Left ventricle myocardium superior (tissue), 1 donor: ENCODE measurements around the gene FUOM. TPM values are rescaled to one million over a fixed set of nuclear protein-coding genes. Genes with fewer than 3 reads are reported as not detected.
"Not testable (repeated sequence)": the region's sequence is repeated elsewhere in the genome, so short reads cannot be mapped to it uniquely, and the experiment has no call there.

Source experiments
- ATAC-seq: fragments of 200-7000 bp; cut with Tn5 transposase; one replicate; pipeline ENCODE4 v1.9.1; 2020; ENCODE audit warnings: mild to moderate bottlenecking, moderate library complexity
- DNase-seq: peaks from one replicate; pipeline ENCODE4 v3.0.0-alpha.2; 2020
- intact Hi-C: fragments of 100-400 bp; cut with micrococcal nuclease; formaldehyde crosslinking; loops from one replicate; pipeline ENCODE4 v1.11.0; 2022
- total RNA-seq: library from RNA; stranded (reverse); fragmentation: NEBNext Ultra II Directional; extraction: Animal tissue kit (Norgen Biotek cat#: 25700); gene quantifications from one replicate; pipeline ENCODE4 v1.2.1, GENCODE V29; 2021
- donor health status: DM: no; HTN: yes; CAD: no; lungs with severe emphysema.

FUOM gene
- total RNA-seq, 1 donor from 2014 or later = 9.3 TPM

DNA sequence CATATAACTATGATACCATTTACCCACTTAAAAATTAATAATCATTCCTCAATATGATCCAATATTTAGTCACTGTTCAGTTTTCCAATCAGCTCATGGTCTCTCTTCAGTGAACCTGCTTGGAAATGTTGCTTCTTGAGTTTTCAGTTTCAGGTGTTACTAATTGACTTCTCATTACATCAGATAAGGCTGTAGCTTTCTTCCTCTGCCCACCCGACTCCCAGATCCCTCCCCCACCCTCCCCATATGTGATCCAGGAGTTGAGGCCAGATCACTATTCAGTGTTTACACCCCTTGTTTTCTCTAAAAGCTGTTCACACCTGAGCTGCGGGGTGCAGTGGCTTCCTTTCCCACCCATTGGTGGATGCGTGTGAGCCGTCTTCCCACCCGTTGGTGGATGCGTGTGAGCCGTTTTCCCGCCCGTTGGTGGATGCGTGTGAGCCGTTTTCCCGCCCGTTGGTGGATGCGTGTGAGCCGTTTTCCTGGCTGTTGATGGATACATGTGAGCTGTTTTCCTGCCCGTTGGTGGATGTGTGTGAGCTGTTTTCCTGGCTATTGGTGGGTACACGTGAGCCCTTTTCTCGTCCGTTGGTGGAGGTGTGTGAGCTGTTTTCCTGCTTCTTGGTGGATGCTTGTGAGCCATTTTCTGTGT, 32.9 kb upstream of the FUOM start:
- ATAC-seq (no peak), DNase-seq (no peak)
- intact Hi-C loops = no loop called here

GRCh38 chr10:133388973-133389818, 31.4 kb upstream of the FUOM start:
- ATAC-seq = no peak
- peak; percentile 48 for DNase-seq
- intact Hi-C loops = no loop called here

GRCh38 chr10:133388236-133388972, 30.6 kb upstream of the FUOM start:
- ATAC-seq (no peak), DNase-seq (no peak)
- intact Hi-C loops = no loop called here

GRCh38 chr10:133386951-133387350, 29.1 kb upstream of the FUOM start:
- intact Hi-C loops, DNase-seq, ATAC-seq: not testable (repeated sequence)

DNA sequence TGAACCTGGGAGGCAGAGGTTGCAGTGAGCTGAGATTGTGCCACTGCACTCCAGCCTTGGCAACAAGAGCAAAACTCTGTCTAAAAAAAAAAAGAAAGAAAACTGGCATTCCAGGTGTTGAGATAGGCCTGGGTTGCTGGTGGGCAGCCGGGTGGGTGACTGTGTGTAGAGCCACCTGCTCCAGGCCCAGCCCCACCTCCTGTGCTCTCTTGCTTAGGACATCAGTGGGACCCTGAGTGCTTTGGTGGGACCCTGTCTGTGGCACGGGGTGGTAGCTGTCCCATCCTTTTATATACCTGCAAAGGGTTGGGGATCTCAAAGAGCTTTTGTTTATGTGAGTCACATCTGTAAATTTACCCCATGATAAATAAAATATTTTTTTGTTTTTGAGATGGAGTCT, 27.4 kb upstream of the FUOM start:
- DNase-seq (peak; percentile 10), ATAC-seq (no peak)
- intact Hi-C loops = no loop called here

- intact Hi-C loops = no loop called here
- DNase-seq = peak; percentile 16
- no peak for ATAC-seq
These were observed 26.3 kb upstream of the FUOM start for GRCh38 chr10:133384071-133384470.

- intact Hi-C loops = no loop called here
- ATAC-seq (no peak), DNase-seq (no peak)
These were observed 25.7 kb upstream of the FUOM start for GRCh38 chr10:133383551-133383950.

GRCh38 chr10:133381036-133381435, 23.2 kb upstream of the FUOM start:
- DNase-seq (no peak), ATAC-seq (no peak)
- intact Hi-C loops = no loop called here

GRCh38 chr10:133379801-133380666, 22.2 kb upstream of the FUOM start:
- DNase-seq (no peak), ATAC-seq (peak; percentile 2)
- intact Hi-C loops = no loop called here

DNA sequence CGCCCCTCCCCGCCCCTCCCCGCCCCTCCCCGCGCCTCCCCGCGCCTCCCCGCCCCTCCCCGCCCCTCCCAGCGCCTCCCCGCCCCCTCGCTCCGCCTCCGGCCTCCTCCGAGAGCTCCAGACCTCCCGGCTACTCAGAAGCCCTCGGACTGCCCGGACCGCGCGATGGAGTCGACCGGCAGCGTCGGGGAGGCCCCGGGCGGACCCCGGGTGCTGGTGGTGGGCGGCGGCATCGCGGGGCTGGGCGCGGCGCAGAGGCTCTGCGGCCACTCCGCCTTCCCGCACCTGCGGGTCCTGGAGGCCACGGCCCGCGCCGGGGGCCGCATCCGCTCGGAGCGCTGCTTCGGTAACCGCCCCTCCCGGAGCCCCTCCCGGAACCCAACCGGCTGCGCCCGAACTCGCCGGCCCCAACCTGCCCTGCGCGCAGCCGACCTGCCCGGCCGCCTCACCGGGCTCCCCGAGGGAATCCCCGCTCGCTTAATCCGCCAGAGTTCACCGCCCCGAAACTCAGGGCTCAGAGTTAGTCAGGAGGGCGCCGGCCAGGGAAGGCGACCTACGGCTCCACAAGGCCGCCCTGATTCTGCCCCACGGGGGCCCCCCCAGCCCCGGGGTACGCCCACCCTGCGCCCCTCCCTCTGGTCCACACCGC, 21.5 kb upstream of the FUOM start, which contains the start of gene PAOX:
Gene PAOX (plus strand): TSS at position 111 of the 649 bp plus-strand sequence. CDS start 55 bp downstream, at position 166.
- ATAC-seq = peak; percentile 67

GRCh38 chr10:133378251-133379096, 20.7 kb upstream of the FUOM start:
- intact Hi-C loops = no loop called here
- ATAC-seq (peak; percentile 86), DNase-seq (peak; percentile 83)

More for the DNA sequence above, 21.5 kb upstream of the FUOM start, which contains the start of gene PAOX:
- intact Hi-C loops = no loop called here
- peak; percentile 86 for DNase-seq

DNA sequence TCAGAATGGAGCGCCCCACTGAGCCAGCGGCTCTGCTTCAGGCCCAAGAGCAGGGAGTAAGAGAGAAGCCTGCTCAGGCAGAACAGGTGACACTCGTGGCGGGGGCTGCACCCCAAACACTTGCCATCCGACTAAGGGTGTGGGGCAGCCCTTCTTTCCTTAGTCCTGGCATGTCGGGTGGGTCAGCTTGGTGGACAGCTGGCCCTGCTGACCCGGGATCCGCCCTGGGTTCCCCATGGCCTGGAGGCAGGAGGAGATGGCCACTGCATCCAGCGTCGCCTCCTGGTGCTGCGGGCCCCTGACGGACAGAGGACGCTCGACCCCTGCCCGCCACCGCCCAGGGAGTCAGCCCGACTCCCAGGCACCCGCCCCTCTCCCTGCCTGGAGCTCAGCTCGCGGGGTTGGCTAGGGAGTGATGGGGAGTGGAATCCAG, 20.0 kb upstream of the FUOM start:
- no peak for ATAC-seq

DNA sequence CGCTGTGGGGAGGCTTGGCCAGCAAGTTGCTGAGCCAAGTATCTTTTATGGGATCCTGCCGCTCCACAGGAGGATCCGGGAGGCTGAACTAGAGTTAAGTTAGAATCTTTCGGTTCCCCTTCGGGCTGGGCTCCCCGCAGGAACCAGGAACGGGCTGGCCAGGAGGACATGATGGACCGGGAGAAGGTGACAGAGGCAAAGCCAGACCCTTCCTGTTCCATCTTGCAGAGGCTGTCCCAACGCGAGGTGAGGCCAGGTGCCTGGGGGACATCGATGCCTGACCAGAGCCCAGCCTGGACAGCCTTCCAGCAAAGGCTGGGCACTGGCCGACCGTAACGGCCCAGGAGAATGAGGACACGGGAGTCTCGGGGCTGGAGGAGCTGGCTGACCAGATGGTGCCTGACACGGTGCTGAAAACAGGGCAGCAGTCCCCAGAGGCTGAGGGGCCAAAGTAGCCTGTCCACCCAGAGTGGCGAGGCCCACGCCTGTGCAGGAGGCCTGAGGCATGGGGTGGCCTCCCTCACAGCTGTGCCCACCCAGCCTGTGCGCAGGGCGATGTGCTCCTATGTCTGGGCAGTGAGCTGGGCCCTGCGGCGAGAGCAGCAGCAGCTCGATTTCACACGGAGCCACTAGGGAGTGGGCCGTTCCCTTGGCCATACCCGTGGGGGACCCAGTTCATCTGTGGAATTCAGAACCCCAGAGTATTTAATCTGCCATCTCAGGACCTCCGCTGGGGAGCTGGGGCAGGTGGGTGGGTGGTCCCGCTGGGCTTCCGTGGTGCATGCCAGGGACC, 19.4 kb upstream of the FUOM start:
- DNase-seq (no peak), ATAC-seq (no peak)
- intact Hi-C loops = no loop called here

More for the DNA sequence above, 20.0 kb upstream of the FUOM start:
- no peak for DNase-seq
- intact Hi-C loops = no loop called here

DNA sequence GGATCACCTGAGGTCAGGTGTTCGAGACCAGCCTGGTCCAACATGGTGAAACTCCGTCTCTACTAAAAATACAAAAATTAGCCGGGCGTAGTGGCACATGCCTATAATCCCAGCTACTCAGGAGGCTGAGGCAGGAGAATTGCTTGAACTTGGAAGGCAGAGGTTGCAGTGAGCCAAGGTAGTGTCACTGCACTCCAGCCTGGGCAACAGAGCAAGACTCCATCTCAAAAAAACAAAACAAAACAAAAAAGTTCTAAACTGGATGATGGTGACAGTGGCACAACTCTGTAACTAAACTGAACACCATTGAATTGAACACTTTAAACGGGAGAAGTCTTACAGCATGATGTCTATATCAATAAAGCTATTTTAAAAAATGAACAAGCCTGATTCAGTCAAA, 18.4 kb upstream of the FUOM start:
- DNase-seq, ATAC-seq, intact Hi-C loops: not testable (repeated sequence)

DNA sequence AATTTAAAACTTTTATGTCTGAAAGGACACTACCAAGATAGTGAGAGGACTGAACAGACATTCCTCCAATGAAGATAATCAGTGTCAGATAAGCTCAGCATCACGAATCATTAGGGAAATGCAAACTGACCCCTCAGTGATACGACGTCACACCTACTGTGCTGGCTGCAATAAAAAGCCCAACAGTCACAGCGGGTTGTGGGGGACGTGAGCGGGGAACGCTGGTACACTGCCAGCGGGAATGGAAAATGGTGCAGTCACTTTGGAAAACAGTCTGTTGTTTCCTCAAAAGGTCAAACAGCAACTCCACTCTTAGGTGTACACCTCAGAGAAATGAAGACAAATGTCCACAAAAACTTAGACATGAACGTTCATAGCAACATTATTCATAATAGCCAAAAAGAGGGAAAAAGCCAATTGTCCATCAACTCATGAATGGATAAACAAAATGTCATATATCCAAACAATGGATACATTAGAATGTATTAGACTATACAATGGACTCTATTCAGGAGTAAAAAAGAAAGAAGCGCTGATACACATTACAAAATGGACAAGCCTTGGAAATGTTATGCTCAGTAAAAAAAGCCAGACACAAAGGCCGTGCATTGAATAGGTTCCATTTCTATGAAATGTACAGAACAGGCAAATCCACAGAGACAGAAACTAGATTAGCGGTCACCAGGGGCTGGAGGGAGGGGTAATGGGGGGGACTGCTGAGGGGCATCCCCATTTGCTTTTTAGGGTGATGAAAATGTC, 17.7 kb upstream of the FUOM start:
- ATAC-seq (no peak), DNase-seq (no peak)
- intact Hi-C loops = no loop called here
